ENCODE results near the gene FUT7.

DNA sequence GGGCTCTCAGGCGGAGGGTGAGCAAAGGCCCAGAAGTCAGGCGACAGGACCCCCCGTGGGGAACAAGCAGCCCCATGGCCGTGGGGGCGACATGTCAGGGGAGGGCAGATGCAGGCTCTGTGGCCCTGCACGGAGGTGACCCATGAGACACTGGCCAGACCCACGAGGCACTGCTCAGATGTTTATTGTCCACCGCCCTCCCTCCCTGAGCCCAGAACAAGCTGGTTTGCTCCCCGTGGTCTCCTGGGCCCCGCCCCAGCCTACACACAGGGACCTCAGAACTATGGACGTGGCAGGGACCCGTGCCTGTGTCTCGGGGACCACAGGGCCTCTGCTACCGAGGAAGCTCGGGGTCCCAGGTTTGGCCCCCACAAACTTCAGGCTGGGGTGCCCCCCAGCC is 1.9 kb downstream of the FUT7 start:
- no peak for TF ChIP-seq CBX5 (IDR thresholded peaks at IDR 0.05; ENCODE audit: borderline replicate concordance, low read depth)
- TF ChIP-seq, protein P1, sequence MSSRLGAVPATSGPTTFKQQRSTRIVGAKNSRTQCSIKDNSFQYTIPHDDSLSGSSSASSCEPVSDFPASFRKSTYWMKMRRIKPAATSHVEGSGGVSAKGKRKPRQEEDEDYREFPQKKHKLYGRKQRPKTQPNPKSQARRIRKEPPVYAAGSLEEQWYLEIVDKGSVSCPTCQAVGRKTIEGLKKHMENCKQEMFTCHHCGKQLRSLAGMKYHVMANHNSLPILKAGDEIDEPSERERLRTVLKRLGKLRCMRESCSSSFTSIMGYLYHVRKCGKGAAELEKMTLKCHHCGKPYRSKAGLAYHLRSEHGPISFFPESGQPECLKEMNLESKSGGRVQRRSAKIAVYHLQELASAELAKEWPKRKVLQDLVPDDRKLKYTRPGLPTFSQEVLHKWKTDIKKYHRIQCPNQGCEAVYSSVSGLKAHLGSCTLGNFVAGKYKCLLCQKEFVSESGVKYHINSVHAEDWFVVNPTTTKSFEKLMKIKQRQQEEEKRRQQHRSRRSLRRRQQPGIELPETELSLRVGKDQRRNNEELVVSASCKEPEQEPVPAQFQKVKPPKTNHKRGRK (tag; IDR thresholded peaks at IDR 0.05): no peak
- TF ChIP-seq, protein P2, sequence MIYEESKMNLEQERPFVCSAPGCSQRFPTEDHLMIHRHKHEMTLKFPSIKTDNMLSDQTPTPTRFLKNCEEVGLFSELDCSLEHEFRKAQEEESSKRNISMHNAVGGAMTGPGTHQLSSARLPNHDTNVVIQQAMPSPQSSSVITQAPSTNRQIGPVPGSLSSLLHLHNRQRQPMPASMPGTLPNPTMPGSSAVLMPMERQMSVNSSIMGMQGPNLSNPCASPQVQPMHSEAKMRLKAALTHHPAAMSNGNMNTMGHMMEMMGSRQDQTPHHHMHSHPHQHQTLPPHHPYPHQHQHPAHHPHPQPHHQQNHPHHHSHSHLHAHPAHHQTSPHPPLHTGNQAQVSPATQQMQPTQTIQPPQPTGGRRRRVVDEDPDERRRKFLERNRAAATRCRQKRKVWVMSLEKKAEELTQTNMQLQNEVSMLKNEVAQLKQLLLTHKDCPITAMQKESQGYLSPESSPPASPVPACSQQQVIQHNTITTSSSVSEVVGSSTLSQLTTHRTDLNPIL (CRISPR knock-in tag; IDR thresholded peaks at IDR 0.05): no peak
- no peak for TF ChIP-seq ETV6 (IDR thresholded peaks at IDR 0.05; ENCODE audit: borderline replicate concordance in 1 of 2, low read depth in 2 of 2, low read length in 1 of 2)
- no peak for TF ChIP-seq ETV6 (CRISPR knock-in tag; IDR thresholded peaks at IDR 0.05; ENCODE audit: borderline replicate concordance)
- TF ChIP-seq SMARCA4 (IDR thresholded peaks at IDR 0.05): no peak
- TF ChIP-seq PHB2 (IDR thresholded peaks at IDR 0.05; ENCODE audit: low read depth): no peak
- TF ChIP-seq TAF1 (IDR thresholded peaks at IDR 0.05; ENCODE audit: control insufficient read depth, extremely low read depth, insufficient read depth, low read length, severe bottlenecking): no peak
- no peak for TF ChIP-seq ARHGAP35 (IDR thresholded peaks at IDR 0.05; ENCODE audit: partially characterized antibody)
- TF ChIP-seq, protein P3, sequence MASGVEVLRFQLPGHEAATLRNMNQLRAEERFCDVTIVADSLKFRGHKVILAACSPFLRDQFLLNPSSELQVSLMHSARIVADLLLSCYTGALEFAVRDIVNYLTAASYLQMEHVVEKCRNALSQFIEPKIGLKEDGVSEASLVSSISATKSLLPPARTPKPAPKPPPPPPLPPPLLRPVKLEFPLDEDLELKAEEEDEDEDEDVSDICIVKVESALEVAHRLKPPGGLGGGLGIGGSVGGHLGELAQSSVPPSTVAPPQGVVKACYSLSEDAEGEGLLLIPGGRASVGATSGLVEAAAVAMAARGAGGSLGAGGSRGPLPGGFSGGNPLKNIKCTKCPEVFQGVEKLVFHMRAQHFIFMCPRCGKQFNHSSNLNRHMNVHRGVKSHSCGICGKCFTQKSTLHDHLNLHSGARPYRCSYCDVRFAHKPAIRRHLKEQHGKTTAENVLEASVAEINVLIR (CRISPR knock-in tag; IDR thresholded peaks at IDR 0.05): no peak
- TF ChIP-seq, protein P4, sequence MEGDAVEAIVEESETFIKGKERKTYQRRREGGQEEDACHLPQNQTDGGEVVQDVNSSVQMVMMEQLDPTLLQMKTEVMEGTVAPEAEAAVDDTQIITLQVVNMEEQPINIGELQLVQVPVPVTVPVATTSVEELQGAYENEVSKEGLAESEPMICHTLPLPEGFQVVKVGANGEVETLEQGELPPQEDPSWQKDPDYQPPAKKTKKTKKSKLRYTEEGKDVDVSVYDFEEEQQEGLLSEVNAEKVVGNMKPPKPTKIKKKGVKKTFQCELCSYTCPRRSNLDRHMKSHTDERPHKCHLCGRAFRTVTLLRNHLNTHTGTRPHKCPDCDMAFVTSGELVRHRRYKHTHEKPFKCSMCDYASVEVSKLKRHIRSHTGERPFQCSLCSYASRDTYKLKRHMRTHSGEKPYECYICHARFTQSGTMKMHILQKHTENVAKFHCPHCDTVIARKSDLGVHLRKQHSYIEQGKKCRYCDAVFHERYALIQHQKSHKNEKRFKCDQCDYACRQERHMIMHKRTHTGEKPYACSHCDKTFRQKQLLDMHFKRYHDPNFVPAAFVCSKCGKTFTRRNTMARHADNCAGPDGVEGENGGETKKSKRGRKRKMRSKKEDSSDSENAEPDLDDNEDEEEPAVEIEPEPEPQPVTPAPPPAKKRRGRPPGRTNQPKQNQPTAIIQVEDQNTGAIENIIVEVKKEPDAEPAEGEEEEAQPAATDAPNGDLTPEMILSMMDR (IDR thresholded peaks at IDR 0.05 in 2 of 3, conservative IDR thresholded peaks at IDR 0.05 in 1 of 3; ENCODE audit: insufficient read depth in 2 of 3, low read depth in 1 of 3, low read length in 3 of 3): no peak
- TF ChIP-seq, protein P5, sequence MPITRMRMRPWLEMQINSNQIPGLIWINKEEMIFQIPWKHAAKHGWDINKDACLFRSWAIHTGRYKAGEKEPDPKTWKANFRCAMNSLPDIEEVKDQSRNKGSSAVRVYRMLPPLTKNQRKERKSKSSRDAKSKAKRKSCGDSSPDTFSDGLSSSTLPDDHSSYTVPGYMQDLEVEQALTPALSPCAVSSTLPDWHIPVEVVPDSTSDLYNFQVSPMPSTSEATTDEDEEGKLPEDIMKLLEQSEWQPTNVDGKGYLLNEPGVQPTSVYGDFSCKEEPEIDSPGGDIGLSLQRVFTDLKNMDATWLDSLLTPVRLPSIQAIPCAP (CRISPR knock-in tag; IDR thresholded peaks at IDR 0.05; ENCODE audit: borderline replicate concordance): no peak
- no peak for TF ChIP-seq SIX5 (IDR thresholded peaks at IDR 0.05; ENCODE audit: borderline replicate concordance in 1 of 2, insufficient read depth in 1 of 2, low read depth in 1 of 2, low read length in 2 of 2)
- no peak for TF ChIP-seq ZNF197 (CRISPR knock-in tag; IDR thresholded peaks at IDR 0.05; ENCODE audit: low read depth)
- TF ChIP-seq, protein P6, sequence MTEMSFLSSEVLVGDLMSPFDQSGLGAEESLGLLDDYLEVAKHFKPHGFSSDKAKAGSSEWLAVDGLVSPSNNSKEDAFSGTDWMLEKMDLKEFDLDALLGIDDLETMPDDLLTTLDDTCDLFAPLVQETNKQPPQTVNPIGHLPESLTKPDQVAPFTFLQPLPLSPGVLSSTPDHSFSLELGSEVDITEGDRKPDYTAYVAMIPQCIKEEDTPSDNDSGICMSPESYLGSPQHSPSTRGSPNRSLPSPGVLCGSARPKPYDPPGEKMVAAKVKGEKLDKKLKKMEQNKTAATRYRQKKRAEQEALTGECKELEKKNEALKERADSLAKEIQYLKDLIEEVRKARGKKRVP (CRISPR knock-in tag; IDR thresholded peaks at IDR 0.05): no peak
